ENCODE results near the gene COL4A2. TPM values are rescaled to one million over a fixed set of nuclear protein-coding genes. Genes with fewer than 3 reads are reported as not detected.

Gene COL4A2
- total RNA-seq, 4 donors from 2014 or later = 655 to 1,231 (median 912) TPM

- no peak for TF ChIP-seq CTCF (IDR thresholded peaks at IDR 0.05; ENCODE audit: low read depth)
These were observed 149.5 kb downstream of the COL4A2 start for GRCh38 chr13:110456550-110456949.

GRCh38 chr13:110457361-110457760 lies 150.3 kb downstream of the COL4A2 start:
- no peak for TF ChIP-seq CTCF (IDR thresholded peaks at IDR 0.05; ENCODE audit: low read depth)

GRCh38 chr13:110458017-110458416 lies 150.9 kb downstream of the COL4A2 start:
- no peak for TF ChIP-seq CTCF (IDR thresholded peaks at IDR 0.05; ENCODE audit: low read depth)

- no peak for TF ChIP-seq CTCF (IDR thresholded peaks at IDR 0.05; ENCODE audit: low read depth)
These were observed 151.7 kb downstream of the COL4A2 start for GRCh38 chr13:110458594-110459365.

- no peak for TF ChIP-seq CTCF (IDR thresholded peaks at IDR 0.05; ENCODE audit: low read depth)
These were observed 155.0 kb downstream of the COL4A2 start for GRCh38 chr13:110462091-110462490.

GRCh38 chr13:110463156-110463555 lies 156.1 kb downstream of the COL4A2 start:
- TF ChIP-seq CTCF (IDR thresholded peaks at IDR 0.05; ENCODE audit: low read depth) = no peak

- TF ChIP-seq CTCF (IDR thresholded peaks at IDR 0.05; ENCODE audit: low read depth) = no peak
These were observed 156.9 kb downstream of the COL4A2 start for GRCh38 chr13:110463871-110464510.
